ENCODE results near the gene LCA5L.
A peak's percentile ranks its signal among the peaks of the same experiment; 100 is the strongest.

LCA5L gene

DNA sequence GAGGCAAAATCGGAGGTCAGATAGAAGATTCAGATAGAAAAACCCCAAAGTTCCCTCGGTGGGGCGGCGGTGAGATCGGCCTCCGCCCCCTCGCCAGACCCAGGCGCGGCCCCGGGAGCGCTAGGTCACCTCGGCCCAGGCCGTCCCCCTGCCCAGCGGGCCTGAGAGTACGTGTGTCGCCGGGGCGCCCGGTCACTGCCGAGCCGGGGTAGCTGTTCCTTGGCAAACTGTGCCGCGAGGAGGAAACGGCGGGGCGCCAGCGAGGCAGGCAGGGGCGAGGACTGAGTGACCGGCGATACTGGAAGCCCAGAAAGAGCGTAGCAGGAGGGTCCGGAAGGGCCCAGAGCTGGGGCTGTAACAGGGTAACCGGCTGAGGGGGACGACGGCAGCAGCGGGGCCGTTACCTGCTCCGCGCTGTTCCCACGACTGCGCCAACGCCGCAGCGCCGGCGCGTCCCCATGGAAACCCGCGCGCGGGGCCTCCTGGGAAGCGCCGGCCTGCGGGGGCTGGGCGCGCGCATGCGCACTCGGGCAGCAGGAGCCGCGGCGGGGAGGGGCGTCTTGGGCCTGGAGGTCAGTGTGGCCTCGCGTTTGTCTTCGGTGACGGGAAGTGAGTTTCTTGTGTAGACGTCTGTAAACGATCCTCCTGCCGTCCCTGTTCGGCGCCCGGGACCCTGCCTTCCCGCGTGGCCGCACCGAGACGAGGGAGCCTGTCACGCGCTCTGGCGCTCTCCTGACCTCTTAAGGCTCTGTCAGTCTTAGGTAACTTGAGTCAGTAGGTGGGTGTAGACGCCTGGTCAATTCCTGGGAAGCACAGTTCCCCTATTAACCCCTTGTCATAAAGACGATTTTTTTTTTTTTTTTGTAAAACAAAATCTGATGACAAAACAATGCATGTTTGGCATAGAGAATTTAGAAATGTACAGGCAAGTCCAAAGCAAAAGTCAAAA lies at the start of gene LCA5L:
LCA5L (minus strand) TSS at position 458 of the 949 bp plus-strand sequence. CDS start 17,285 bp downstream, outside the sequence.
- no peaks in the 10 kb centered on the region for H3K79me2 ChIP-seq (ENCODE audit: control insufficient read depth, insufficient read depth, low read length, unreplicated experiment)
- H3K4me3 ChIP-seq (ENCODE audit: low read depth, low read length), result peak within 1 kb of the TSS; percentile 95
- no peaks in the 10 kb centered on the region for H3K4me1 ChIP-seq (ENCODE audit: control insufficient read depth, insufficient read depth, low read length, unreplicated experiment)
- peak within 1 kb of the TSS; percentile 68 for H3K27ac ChIP-seq (ENCODE audit: low read depth, low read length)
- no peaks in the 10 kb centered on the region for H3K27me3 ChIP-seq (ENCODE audit: insufficient read depth, low read length)
- H2AFZ ChIP-seq (ENCODE audit: low read length, unreplicated experiment), result peak within 1 kb of the TSS; percentile 96
- no peaks in the 10 kb centered on the region for H3K36me3 ChIP-seq (ENCODE audit: insufficient read depth, low read length)

DNA sequence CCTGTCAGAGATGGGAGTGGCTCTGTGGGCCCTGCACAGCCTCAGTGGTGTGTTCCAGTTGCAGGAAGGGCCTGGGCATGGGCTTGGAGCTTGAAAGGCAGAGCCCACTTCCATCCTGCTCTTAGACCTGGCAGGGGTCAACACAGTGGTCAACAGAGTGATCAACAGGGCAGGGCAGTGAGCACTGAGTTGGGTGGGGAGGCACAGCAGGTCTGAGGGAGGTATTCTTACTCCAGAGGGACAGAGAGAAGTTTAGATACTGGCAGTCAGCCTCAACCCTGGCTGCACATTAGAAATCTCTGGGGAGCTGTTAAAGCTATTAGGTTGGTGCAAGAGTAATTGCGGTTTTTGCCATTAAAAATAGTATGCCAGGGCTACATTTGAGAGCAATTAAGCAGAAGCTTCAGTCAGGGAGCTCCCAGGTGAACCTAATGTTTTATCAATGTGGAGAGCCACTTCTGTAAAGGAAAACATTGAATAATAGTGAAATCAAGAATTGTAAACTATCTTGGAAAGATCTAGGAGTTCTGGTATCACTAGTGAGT lies 43.9 kb upstream of the LCA5L start:
- H3K79me2 ChIP-seq (ENCODE audit: control insufficient read depth, insufficient read depth, low read length, unreplicated experiment), result no peaks in the 10 kb centered on the region
- no peak overlapping the region for H3K4me3 ChIP-seq (ENCODE audit: low read depth, low read length)
- H3K4me1 ChIP-seq (ENCODE audit: control insufficient read depth, insufficient read depth, low read length, unreplicated experiment), result peaks cover 6% of the 10 kb centered on the region
- no peaks in the 10 kb centered on the region for H3K36me3 ChIP-seq (ENCODE audit: insufficient read depth, low read length)
- H3K27ac ChIP-seq (ENCODE audit: low read depth, low read length), result no peak overlapping the region
- H2AFZ ChIP-seq (ENCODE audit: low read length, unreplicated experiment), result no peak overlapping the region
- H3K27me3 ChIP-seq (ENCODE audit: insufficient read depth, low read length), result no peaks in the 10 kb centered on the region

DNA sequence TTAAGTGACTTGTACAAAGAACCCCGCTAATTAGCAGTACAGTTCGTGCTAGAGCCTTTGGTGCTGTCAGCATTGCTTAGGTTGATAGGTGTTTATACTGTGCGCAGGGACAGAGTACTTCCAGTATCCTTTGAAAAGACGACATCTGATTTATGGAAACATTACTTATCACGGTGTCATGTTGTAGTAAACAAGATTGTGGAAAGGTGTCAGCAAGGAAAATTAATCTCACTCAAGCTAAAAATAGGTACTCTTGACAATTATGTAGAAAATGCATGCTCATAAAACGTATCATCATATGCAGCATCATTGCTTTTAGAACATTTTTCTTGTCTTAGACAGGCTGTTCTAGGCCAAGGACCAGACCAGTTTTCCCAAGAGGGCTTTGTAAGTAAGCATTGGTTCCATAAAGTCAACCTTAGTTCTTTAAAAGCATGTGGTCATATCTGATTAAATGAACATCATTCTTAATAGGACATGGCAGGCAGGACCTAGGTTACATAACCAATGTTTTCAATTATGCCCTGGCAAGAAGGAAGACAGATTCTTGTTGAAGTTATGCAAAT lies 39.2 kb upstream of the LCA5L start:
- peaks cover 14% of the 10 kb centered on the region for H3K4me1 ChIP-seq (ENCODE audit: control insufficient read depth, insufficient read depth, low read length, unreplicated experiment)
- no peaks in the 10 kb centered on the region for H3K27me3 ChIP-seq (ENCODE audit: insufficient read depth, low read length)
- H3K27ac ChIP-seq (ENCODE audit: low read depth, low read length), result no peak overlapping the region
- H3K4me3 ChIP-seq (ENCODE audit: low read depth, low read length), result no peak overlapping the region
- H2AFZ ChIP-seq (ENCODE audit: low read length, unreplicated experiment), result no peak overlapping the region
- no peaks in the 10 kb centered on the region for H3K36me3 ChIP-seq (ENCODE audit: insufficient read depth, low read length)
- H3K79me2 ChIP-seq (ENCODE audit: control insufficient read depth, insufficient read depth, low read length, unreplicated experiment), result no peaks in the 10 kb centered on the region

DNA sequence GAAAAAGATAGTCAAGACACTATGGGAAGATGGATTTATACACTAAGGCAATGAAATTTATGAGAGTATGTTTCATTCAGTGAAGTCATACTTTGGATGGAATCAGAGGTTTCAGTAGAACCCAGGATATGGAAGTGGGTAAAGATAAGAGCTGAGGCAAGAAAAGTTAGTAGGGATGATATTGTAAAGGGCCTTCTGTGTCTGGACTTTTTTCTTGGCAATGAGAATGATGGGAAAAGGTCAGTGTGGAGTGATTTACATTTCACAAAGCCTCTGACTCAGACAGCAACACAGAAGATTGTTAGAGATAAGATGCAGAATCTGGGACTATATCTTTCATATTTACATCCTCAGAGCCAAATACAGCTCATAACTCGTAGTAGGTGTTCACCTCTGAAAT lies 38.3 kb upstream of the LCA5L start:
- no peaks in the 10 kb centered on the region for H3K79me2 ChIP-seq (ENCODE audit: control insufficient read depth, insufficient read depth, low read length, unreplicated experiment)
- peaks cover 14% of the 10 kb centered on the region for H3K4me1 ChIP-seq (ENCODE audit: control insufficient read depth, insufficient read depth, low read length, unreplicated experiment)
- H3K27me3 ChIP-seq (ENCODE audit: insufficient read depth, low read length), result no peaks in the 10 kb centered on the region
- no peak overlapping the region for H2AFZ ChIP-seq (ENCODE audit: low read length, unreplicated experiment)
- no peak overlapping the region for H3K4me3 ChIP-seq (ENCODE audit: low read depth, low read length)
- H3K27ac ChIP-seq (ENCODE audit: low read depth, low read length), result no peak overlapping the region
- no peaks in the 10 kb centered on the region for H3K36me3 ChIP-seq (ENCODE audit: insufficient read depth, low read length)

DNA sequence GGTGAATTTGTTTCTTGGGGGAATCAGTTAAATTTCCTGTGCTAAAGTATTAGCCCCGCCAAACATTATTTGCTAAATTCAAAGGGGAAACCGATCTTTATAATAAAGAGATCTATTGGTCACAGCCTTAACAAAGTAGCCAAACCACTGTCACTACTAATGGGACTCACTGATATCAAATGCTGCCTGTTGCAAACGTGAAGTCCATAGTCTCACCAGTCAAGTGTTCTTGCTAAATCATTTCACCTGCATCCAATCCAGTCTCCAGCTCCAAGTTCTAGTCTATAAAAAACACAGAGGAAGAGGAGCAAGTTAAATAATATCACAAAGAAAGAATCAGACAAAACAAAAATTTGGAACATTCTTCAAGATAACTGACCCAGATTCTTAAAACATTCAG lies 36.3 kb upstream of the LCA5L start:
- Histone ChIP-seq H3K36me3 (ENCODE audit: insufficient read depth, low read length) (no peaks in the 10 kb centered on the region), H3K27ac (ENCODE audit: low read depth, low read length) (no peak overlapping the region), H3K79me2 (ENCODE audit: control insufficient read depth, insufficient read depth, low read length, unreplicated experiment) (no peaks in the 10 kb centered on the region), H3K27me3 (ENCODE audit: insufficient read depth, low read length) (no peaks in the 10 kb centered on the region), H3K4me1 (ENCODE audit: control insufficient read depth, insufficient read depth, low read length, unreplicated experiment) (peaks cover 14% of the 10 kb centered on the region), H2AFZ (ENCODE audit: low read length, unreplicated experiment) (no peak overlapping the region), H3K4me3 (ENCODE audit: low read depth, low read length) (no peak overlapping the region)

DNA sequence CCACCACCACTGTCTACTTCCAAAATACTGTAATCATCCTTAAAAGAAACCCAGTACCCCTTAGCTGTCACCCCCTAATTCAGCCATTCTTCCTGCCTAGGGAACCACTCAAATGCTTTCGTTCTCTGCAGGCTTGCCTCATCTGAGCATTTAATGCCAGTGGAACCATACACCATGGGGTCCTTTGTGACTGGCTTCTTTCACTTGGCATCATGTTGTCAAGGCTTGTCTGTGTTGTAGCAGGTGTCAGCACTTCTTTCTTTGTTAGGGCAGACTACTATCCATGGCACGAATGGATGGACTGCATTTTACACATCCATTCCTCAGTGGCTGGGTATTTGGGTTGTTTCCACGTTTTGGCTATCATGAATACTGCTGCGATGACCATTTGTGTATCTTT lies 34.7 kb upstream of the LCA5L start:
- Histone ChIP-seq H2AFZ (ENCODE audit: low read length, unreplicated experiment) (no peak overlapping the region), H3K4me3 (ENCODE audit: low read depth, low read length) (no peak overlapping the region), H3K36me3 (ENCODE audit: insufficient read depth, low read length) (no peaks in the 10 kb centered on the region), H3K79me2 (ENCODE audit: control insufficient read depth, insufficient read depth, low read length, unreplicated experiment) (no peaks in the 10 kb centered on the region), H3K4me1 (ENCODE audit: control insufficient read depth, insufficient read depth, low read length, unreplicated experiment) (peaks cover 14% of the 10 kb centered on the region), H3K27me3 (ENCODE audit: insufficient read depth, low read length) (no peaks in the 10 kb centered on the region), H3K27ac (ENCODE audit: low read depth, low read length) (no peak overlapping the region)

DNA sequence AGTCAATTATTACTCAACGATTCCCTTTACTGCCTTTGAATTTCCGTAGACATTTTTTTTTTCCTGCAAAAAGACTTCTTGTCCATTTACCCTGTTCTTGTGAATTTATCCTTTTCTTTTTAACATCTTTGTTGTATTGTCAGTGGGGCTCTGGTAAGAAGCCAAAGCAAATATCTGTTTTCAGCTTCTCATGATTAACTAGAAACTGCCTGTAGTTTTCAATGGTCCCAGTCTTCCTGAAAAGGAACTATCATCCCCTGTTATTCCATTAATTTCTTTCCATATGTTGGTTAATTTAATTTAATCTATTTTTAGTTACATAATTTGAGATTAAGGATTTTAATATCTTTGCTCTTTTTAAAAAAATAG lies 34.2 kb upstream of the LCA5L start:
- Histone ChIP-seq H2AFZ (ENCODE audit: low read length, unreplicated experiment) (no peak overlapping the region), H3K27ac (ENCODE audit: low read depth, low read length) (no peak overlapping the region), H3K27me3 (ENCODE audit: insufficient read depth, low read length) (no peaks in the 10 kb centered on the region), H3K4me3 (ENCODE audit: low read depth, low read length) (no peak overlapping the region), H3K36me3 (ENCODE audit: insufficient read depth, low read length) (no peaks in the 10 kb centered on the region), H3K4me1 (ENCODE audit: control insufficient read depth, insufficient read depth, low read length, unreplicated experiment) (peaks cover 11% of the 10 kb centered on the region), H3K79me2 (ENCODE audit: control insufficient read depth, insufficient read depth, low read length, unreplicated experiment) (no peaks in the 10 kb centered on the region)

DNA sequence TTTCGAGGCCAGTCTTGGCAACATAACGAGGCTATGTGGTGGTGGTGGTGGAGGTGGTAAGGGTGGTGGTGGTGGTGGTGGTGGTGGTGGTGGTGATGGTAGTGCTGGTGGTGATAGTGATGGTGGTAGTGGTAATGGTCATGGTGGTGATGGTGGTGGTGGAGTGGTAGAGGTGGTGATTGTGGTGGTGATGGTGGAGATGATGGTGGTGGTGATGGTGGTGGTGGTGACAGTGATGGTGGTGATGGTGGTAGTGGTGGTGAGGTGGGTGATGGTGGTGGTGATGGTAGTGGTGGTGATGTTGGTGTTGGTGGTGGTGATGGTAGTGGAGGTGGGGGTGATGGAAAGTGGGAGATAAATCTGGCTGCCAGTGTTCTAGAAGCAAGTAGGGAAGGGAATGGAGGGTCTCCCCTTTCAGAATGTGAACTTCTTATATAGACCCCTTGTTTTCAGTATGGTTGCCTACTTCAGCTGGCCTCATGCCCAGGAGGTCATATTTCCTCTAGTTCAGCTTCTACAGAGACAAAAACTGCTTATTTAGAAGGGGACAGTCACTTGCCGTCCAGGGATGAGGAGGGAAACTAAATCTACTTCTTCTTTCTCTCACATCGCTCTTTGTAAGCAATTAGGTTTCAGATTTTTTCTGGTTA lies 33.7 kb upstream of the LCA5L start:
- H3K4me3 ChIP-seq (ENCODE audit: low read depth, low read length), result no peak overlapping the region
- H3K36me3 ChIP-seq (ENCODE audit: insufficient read depth, low read length), result no peaks in the 10 kb centered on the region
- H3K4me1 ChIP-seq (ENCODE audit: control insufficient read depth, insufficient read depth, low read length, unreplicated experiment), result peaks cover 7% of the 10 kb centered on the region
- H3K27me3 ChIP-seq (ENCODE audit: insufficient read depth, low read length), result no peaks in the 10 kb centered on the region
- H2AFZ ChIP-seq (ENCODE audit: low read length, unreplicated experiment), result no peak overlapping the region
- no peak overlapping the region for H3K27ac ChIP-seq (ENCODE audit: low read depth, low read length)
- no peaks in the 10 kb centered on the region for H3K79me2 ChIP-seq (ENCODE audit: control insufficient read depth, insufficient read depth, low read length, unreplicated experiment)

DNA sequence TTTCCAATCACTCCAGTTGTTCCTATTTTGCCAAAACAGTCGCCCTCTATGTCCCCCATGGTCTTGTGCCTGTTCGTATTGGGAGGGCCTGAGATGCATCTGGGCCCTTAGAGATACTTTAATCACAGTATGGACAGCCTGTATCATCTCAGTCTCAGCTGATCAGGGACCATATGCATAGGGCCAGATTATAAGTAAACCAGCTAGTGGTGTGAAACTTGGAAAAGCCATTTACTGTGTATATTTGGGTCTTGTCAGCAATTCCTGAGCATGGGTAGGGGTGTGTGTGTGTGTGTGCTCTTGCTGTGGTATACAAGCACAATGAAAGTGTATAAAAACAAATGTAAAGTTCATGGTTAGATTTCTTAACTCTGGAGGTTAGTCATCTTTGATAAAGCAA lies 29.0 kb upstream of the LCA5L start:
- Histone ChIP-seq H3K79me2 (ENCODE audit: control insufficient read depth, insufficient read depth, low read length, unreplicated experiment) (no peaks in the 10 kb centered on the region), H3K27ac (ENCODE audit: low read depth, low read length) (no peak overlapping the region), H3K36me3 (ENCODE audit: insufficient read depth, low read length) (no peaks in the 10 kb centered on the region), H2AFZ (ENCODE audit: low read length, unreplicated experiment) (no peak overlapping the region), H3K4me1 (ENCODE audit: control insufficient read depth, insufficient read depth, low read length, unreplicated experiment) (no peaks in the 10 kb centered on the region), H3K4me3 (ENCODE audit: low read depth, low read length) (no peak overlapping the region), H3K27me3 (ENCODE audit: insufficient read depth, low read length) (no peaks in the 10 kb centered on the region)

DNA sequence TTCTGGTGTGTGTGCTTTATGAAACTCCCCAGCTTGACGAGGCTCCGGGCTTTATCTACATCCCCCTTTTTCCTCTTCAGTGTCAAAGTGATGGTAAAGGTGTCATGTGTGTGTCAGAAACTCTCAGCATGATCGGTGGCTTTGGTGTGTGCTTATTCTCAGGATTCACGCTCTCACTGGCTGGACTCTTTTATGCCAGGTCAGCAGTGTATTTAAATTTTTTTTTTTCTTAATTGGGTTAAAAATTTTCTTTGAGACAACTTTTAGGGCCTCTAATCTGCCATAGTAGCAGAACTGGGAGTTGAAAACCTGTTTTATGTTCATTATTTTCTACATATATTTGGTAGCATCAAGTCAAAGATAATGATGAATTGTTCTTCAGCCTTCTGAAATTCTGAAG lies 27.2 kb upstream of the LCA5L start:
- no peaks in the 10 kb centered on the region for H3K4me1 ChIP-seq (ENCODE audit: control insufficient read depth, insufficient read depth, low read length, unreplicated experiment)
- no peak overlapping the region for H2AFZ ChIP-seq (ENCODE audit: low read length, unreplicated experiment)
- H3K36me3 ChIP-seq (ENCODE audit: insufficient read depth, low read length), result no peaks in the 10 kb centered on the region
- no peaks in the 10 kb centered on the region for H3K79me2 ChIP-seq (ENCODE audit: control insufficient read depth, insufficient read depth, low read length, unreplicated experiment)
- H3K27ac ChIP-seq (ENCODE audit: low read depth, low read length), result no peak overlapping the region
- H3K27me3 ChIP-seq (ENCODE audit: insufficient read depth, low read length), result no peaks in the 10 kb centered on the region
- H3K4me3 ChIP-seq (ENCODE audit: low read depth, low read length), result no peak overlapping the region

All from ACC112 (cell line).